MG63 (cell line): ENCODE data around the gene ZNF414. TPM values are rescaled to one million over a fixed set of nuclear protein-coding genes. Genes with fewer than 3 reads are reported as not detected.
"Not testable (repeated sequence)": the region's sequence is repeated elsewhere in the genome, so short reads cannot be mapped to it uniquely, and the experiment has no call there.

Experiments used
- DNase-seq: peaks from one replicate; pipeline ENCODE4 v3.0.0-alpha.2; 2020
- H3K27me3 ChIP-seq: fragments of 250-450 bp; sonication (Bioruptor Pico); 2 replicates; pipeline ENCODE4 v1.5.1; 2020; ENCODE audit warnings: mild to moderate bottlenecking, moderate library complexity
- H3K36me3 ChIP-seq: fragments of 250-450 bp; sonication (Bioruptor Pico); 2 replicates; pipeline ENCODE4 v1.5.1; 2020; ENCODE audit warnings: mild to moderate bottlenecking, moderate library complexity
- H3K4me3 ChIP-seq: fragments of 250-450 bp; sonication (Bioruptor Pico); 2 replicates; pipeline ENCODE4 v1.5.1; 2020; ENCODE audit warnings: mild to moderate bottlenecking, moderate library complexity
- H3K9me3 ChIP-seq: fragments of 250-450 bp; sonication (Bioruptor Pico); 2 replicates; pipeline ENCODE4 v1.5.1; 2020; ENCODE audit warnings: mild to moderate bottlenecking, moderate library complexity
- total RNA-seq: library from RNA; depleted of rRNA; stranded (reverse); fragments of >200 nt; shearing (Covaris generic); gene quantifications from 2 replicates; pipeline ENCODE4 v1.2.3, GENCODE V29; 2014; ENCODE audit warnings: low replicate concordance; rRNA removed

Gene ZNF414, protein sequence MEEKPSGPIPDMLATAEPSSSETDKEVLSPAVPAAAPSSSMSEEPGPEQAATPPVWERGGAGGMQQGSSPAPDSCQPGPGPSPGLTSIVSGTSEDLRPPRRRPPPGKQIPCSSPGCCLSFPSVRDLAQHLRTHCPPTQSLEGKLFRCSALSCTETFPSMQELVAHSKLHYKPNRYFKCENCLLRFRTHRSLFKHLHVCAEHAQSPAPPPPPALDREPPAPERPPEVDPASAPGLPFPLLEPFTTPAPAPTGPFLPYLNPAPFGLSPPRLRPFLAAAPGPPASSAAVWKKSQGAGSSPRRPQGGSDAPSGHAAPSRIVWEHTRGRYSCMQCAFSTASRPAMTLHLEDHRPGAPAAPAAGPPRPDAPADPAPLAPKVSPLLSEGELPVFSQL
- 0.86 and 2.0 TPM in 2 replicates for total RNA-seq

DNA sequence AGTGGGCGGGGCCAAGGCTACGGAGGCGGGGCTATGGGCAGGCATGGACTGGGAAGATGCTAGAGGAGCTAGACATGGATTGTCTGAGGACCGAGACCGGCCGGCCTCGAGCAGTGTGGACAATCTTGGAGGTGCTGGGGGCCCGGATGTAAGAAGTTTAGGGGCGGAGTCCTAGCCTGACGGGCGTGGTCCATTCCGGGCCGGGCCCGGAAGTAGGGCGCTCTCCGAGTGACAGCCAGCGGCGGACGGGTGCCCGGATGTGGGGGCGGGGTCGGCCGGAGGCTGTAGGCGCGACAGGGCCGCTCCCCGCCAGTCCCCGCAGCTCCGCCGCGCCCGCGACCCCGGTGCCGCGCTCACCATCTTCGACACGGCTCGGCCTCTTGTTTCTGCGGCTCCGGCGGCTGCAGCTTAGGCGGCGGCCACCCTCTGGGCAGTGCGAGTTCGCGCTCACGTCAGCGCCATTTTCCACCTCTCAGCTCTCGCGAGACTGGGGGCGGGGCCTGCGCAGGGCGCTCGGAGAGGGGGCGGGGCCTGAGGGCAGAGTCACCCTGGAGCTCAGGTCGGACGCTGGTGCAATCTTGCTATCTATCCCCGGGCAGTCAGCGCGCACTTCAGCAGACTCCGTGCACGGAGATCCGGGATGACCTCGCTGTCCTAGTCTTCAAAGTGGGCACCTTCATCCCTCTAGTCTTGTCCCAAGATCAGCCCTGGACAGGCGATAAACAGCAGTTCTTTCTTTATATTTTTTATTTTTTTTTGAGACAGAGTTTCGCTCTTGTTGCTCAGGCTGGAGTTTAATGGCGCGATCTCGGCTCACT lies at the start of gene ZNF414:
ZNF414 (minus strand) TSS at position 481 of the 818 bp plus-strand sequence; CDS start at position 360, 121 bp downstream.
- DNase-seq: peak; percentile 99
- Histone ChIP-seq H3K4me3 (peak within 1 kb of the TSS; percentile 68), H3K36me3 (peaks cover 16% of the 10 kb centered on the region), H3K27me3 (no peaks in the 10 kb centered on the region; the same call in 1 of the 2 replicates), H3K9me3 (no peaks in the 10 kb centered on the region)

DNA sequence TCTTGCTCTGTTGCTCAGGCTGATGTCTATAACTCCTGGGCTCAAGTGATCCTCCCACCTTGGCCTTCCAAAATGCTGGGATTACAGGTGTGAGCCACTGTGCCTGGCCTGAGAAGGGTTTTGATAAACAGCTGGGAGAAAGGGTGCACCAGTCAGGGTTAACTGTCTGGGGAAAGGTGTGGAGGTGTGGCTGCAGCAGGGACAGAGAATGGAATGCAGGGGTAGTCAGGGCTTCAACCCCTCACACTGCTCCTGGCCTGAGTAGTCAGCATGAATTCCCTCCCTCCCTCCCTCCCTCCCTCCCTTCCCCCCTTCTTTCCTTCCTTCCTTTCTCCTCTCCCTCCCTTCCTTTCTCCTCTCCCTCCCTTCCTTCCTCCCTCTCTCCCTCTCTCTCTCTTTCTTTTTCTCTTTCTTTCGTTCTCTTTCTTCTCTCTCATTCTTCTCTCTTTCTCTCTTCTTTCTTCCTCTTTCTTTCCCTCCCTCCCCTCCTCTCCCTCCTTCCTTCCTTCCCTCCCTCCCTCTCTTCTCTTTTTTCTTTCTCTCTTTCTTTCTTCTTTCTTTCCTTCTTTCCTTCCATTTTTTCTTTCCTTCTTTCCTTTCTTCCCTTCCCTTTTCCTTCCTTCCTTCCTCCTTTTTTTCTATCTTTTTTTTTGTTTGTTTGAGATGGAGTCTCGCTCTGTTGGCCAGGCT lies 47.3 kb upstream of the ZNF414 start:
- Histone ChIP-seq H3K9me3 (no peaks in the 10 kb centered on the region), H3K36me3 (no peaks in the 10 kb centered on the region), H3K27me3 (0 out of 2 replicates have a peak, but pooled peaks cover 3% of the 10 kb centered on the region)

GRCh38 chr19:8558325-8558724 lies 44.4 kb upstream of the ZNF414 start:
- Histone ChIP-seq H3K27me3 (0 out of 2 replicates have a peak, but pooled peaks cover 3% of the 10 kb centered on the region), H3K4me3 (no peak overlapping the region), H3K36me3 (no peaks in the 10 kb centered on the region), H3K9me3 (no peaks in the 10 kb centered on the region)
- DNase-seq: no peak

More for the DNA sequence above, 47.3 kb upstream of the ZNF414 start:
- no peak for DNase-seq
- H3K4me3 ChIP-seq: no peak overlapping the region

DNA sequence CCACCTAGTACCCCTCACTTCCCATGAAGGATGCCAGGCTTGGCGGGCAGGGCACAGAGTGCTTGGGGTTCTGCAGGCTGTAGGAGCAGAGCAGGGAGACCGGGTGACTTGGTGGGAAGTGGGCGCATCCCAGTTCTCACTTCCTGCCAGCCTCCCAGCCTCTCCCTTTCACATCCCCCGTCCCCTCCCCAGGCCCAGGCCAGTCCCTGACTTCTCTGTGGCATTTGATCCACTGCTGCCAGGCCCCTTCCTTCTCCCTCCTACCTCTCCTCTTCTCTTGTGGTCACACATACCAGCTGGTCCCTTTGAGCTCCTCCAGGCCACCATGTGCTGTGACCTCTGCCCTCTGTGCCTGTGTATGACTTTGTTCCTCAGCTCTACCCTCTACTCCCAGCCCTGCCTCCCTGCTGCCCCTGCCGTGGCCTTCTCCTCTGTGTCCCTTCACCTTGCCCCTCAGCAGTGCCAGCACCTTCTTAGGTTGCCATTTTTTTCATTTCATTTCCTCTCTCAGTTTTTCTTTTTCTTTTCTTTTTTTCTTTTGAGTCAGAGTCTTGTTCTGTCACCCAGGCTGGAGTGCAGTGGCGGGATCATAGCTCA lies 43.8 kb upstream of the ZNF414 start:
- DNase-seq: no peak
- Histone ChIP-seq H3K36me3 (no peaks in the 10 kb centered on the region), H3K9me3 (no peaks in the 10 kb centered on the region), H3K4me3 (no peak overlapping the region), H3K27me3 (0 out of 2 replicates have a peak, but pooled peaks cover 3% of the 10 kb centered on the region)

DNA sequence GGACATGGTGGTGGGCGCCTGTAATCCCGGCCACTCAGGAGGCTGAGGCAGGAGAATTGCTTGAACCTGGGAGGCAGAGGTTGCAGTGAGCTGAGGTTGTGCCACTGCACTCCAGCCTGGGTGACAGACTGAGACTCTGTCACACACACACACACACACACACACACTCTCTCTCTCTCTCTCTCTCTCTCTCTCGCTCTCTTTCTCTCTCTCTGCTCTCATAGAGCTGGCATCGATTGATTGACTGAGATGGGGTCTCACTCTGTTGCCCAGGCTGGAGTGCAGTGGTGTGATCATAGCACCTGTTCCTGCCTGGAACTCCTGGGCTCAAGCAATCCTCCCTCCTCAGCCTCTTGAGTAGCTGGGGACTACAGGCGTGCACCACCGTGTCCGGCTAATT lies 39.8 kb upstream of the ZNF414 start:
- not testable (repeated sequence) for DNase-seq, H3K9me3 ChIP-seq, H3K27me3 ChIP-seq, H3K4me3 ChIP-seq, H3K36me3 ChIP-seq

GRCh38 chr19:8552810-8553209 lies 38.8 kb upstream of the ZNF414 start:
- 0 out of 2 replicates have a peak, but pooled peaks cover 3% of the 10 kb centered on the region for H3K27me3 ChIP-seq
- no peaks in the 10 kb centered on the region for H3K36me3 ChIP-seq
- no peak overlapping the region for H3K4me3 ChIP-seq
- no peaks in the 10 kb centered on the region for H3K9me3 ChIP-seq
- DNase-seq: peak; percentile 38

- DNase-seq: no peak
- Histone ChIP-seq H3K9me3 (no peaks in the 10 kb centered on the region), H3K4me3 (no peak overlapping the region), H3K27me3 (no peaks in the 10 kb centered on the region), H3K36me3 (no peaks in the 10 kb centered on the region)
Measured at GRCh38 chr19:8550070-8550469, 36.1 kb upstream of the ZNF414 start.

DNA sequence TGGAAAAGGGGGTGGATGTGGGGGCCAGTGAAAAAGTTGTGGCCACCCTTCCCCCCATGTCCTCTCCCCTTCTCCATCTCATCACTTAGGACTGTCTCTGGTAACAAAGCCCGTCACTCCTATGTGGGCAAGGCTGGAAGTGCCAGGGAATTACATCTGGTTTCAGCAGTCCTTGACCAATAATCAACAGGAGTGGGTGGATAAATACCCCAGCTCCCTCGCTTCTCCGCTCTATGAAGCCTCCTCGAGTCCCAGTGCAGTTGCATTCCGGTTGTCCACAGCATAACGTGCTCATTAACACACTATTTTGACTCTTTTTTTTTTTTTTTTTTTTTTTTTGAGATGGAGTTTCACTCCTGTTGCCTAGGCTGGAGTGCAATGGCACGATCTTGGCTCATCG lies 31.8 kb upstream of the ZNF414 start:
- Histone ChIP-seq H3K9me3 (no peaks in the 10 kb centered on the region), H3K4me3 (no peak overlapping the region), H3K36me3 (no peaks in the 10 kb centered on the region), H3K27me3 (no peaks in the 10 kb centered on the region)
- no peak for DNase-seq

DNA sequence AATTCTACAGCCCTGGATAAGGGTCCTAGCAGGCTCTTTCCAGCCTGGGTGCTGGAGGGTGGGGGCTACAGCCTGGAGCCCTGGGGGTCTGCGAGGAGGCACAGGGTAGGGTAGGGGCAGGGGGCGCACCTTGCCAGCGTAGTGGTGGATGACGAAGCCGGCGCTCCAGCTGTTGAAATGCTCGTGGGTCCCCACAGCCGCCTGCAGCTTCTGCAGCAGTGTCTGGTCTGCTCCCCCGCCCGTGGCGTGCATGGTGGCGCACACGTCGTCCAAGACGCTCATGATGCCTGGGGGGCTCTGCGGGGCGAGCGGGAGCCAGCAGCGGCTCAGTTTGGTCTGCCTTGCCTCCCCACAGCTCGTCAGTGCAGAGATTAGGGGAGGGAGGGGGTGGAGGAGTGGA lies 30.2 kb upstream of the ZNF414 start:
- H3K4me3 ChIP-seq: no peak overlapping the region
- no peaks in the 10 kb centered on the region for H3K9me3 ChIP-seq
- no peak for DNase-seq
- H3K36me3 ChIP-seq: no peaks in the 10 kb centered on the region
- H3K27me3 ChIP-seq: no peaks in the 10 kb centered on the region; the same call in 1 of the 2 replicates

DNA sequence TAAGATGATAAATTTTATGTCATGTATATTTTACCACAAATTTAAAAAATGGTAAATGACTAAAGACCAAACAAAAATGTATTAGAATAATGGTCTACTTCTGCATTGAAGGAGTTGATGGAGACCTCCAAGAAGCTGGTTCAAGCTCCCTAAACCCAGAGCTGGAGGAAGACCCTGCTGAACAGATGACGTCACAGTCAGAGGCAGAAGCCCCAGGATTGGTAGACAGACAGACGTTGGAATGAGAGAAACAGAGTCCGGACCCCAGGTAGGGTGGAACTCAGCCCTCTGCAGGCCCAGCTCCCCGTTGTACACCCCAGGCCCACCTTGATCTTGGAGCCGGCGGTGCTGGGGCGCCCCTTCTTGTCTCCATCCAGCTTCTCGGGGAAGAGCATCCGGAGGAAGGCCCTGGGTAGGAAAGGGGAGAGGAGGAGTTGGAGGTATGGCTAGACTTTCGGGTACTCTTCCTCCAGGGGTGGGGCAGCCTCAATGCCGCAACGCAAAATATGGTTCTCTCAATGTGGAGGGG lies 25.7 kb upstream of the ZNF414 start:
- no peak for DNase-seq
- Histone ChIP-seq H3K27me3 (peaks cover 23% of the 10 kb centered on the region), H3K9me3 (no peaks in the 10 kb centered on the region), H3K4me3 (no peak overlapping the region), H3K36me3 (no peaks in the 10 kb centered on the region)

DNA sequence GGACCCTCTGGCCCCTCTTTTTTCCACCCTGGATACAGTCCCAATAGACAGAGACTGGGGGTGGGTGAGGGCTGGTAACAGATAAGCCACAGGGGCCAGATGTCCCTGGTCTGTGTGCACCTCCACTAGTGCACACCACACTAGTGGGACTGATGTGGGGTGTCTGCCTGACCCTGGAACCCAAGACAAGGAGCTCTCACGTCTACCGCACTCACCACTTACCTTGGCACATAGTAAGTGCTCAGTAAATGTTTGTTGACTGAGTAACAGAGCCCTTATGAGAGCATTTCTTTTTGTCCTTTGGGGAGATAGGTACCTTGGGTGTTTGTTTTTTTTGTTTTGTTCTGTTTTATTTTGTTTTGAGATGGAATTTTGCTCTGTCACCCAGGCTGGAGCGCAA lies 23.1 kb upstream of the ZNF414 start:
- H3K9me3 ChIP-seq: no peaks in the 10 kb centered on the region
- DNase-seq: no peak
- H3K36me3 ChIP-seq: no peaks in the 10 kb centered on the region
- no peak overlapping the region for H3K4me3 ChIP-seq
- H3K27me3 ChIP-seq: peaks cover 49% of the 10 kb centered on the region

- Histone ChIP-seq H3K9me3 (no peaks in the 10 kb centered on the region), H3K36me3 (no peaks in the 10 kb centered on the region), H3K27me3 (peaks cover 54% of the 10 kb centered on the region), H3K4me3 (no peak overlapping the region)
- DNase-seq: no peak
Measured at GRCh38 chr19:8536282-8536681, 22.3 kb upstream of the ZNF414 start.

- Histone ChIP-seq H3K9me3 (no peaks in the 10 kb centered on the region), H3K27me3 (peaks cover 68% of the 10 kb centered on the region), H3K4me3 (no peak overlapping the region), H3K36me3 (no peaks in the 10 kb centered on the region)
- DNase-seq: no peak
Measured at GRCh38 chr19:8532225-8532624, 18.3 kb upstream of the ZNF414 start.

- H3K4me3 ChIP-seq: no peak overlapping the region
- H3K9me3 ChIP-seq: no peaks in the 10 kb centered on the region
- no peak for DNase-seq
- no peaks in the 10 kb centered on the region for H3K36me3 ChIP-seq
- peaks cover 63% of the 10 kb centered on the region for H3K27me3 ChIP-seq
Measured at GRCh38 chr19:8531470-8531869, 17.5 kb upstream of the ZNF414 start.

DNA sequence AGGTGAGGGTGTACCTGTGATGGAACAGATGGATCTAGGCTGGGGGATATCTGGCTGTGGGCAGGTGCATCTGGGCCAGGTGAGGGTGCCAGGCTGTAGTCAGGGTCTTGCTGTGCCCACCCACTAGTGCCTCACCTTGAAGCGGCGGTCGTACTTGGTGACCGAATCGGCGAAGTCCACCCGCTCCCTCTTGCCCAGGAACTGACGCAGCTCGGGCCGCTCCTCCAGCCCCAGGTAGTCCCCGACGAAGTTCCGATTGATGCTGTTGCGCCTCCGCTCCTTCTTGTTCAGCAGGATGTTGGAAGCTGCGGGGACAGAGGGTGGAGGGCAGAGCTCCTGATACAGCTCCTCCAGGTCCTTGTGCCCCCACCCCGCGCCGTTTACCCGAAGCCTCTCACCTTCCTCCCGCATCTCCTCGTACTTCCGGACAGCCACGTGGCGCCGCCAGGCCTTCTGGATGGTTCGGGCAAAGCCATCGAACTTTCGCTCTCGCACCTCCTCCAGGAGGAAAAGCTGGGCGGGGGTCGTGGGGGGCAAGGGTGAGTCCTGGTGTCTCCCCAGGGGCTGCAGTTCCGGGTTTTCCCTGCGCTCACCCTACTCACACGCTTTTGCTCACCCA lies 16.2 kb upstream of the ZNF414 start:
- Histone ChIP-seq H3K4me3 (no peak overlapping the region), H3K27me3 (peaks cover 55% of the 10 kb centered on the region), H3K36me3 (no peaks in the 10 kb centered on the region), H3K9me3 (no peaks in the 10 kb centered on the region)
- no peak for DNase-seq
